ENCODE results near the gene RAB1B.
A peak's percentile ranks its signal among the peaks of the same experiment; 100 is the strongest.

The RAB1B gene

GRCh38 chr11:66268244-66268951 lies at the start of gene RAB1B:
Gene RAB1B, plus strand, starts transcription at chr11:66268639. Its CDS starts 41 bp downstream, at chr11:66268680.
- peak; percentile 99 for DNase-seq

GRCh38 chr11:66218846-66219620 lies 49.4 kb upstream of the RAB1B start:
- DNase-seq = no peak

- DNase-seq = no peak
Observed at GRCh38 chr11:66219846-66220565, 48.4 kb upstream of the RAB1B start.

GRCh38 chr11:66220566-66220935 lies 47.9 kb upstream of the RAB1B start:
- no peak for DNase-seq

GRCh38 chr11:66221012-66221411 lies 47.4 kb upstream of the RAB1B start:
- DNase-seq = no peak

GRCh38 chr11:66221726-66222236 lies 46.7 kb upstream of the RAB1B start:
- DNase-seq = no peak

GRCh38 chr11:66222358-66223149 lies 45.9 kb upstream of the RAB1B start:
- peak; percentile 83 for DNase-seq

GRCh38 chr11:66224226-66224855 lies 44.1 kb upstream of the RAB1B start:
- no peak for DNase-seq

- no peak for DNase-seq
Observed at GRCh38 chr11:66225066-66225465, 43.4 kb upstream of the RAB1B start.

- no peak for DNase-seq
Observed at GRCh38 chr11:66226101-66226500, 42.3 kb upstream of the RAB1B start.

GRCh38 chr11:66227700-66228099 lies 40.7 kb upstream of the RAB1B start:
- no peak for DNase-seq

GRCh38 chr11:66228521-66228920 lies 39.9 kb upstream of the RAB1B start:
- no peak for DNase-seq

- DNase-seq = no peak
Observed at GRCh38 chr11:66230156-66230555, 38.3 kb upstream of the RAB1B start.

- no peak for DNase-seq
Observed at GRCh38 chr11:66230978-66231377, 37.5 kb upstream of the RAB1B start.

GRCh38 chr11:66231561-66231960 lies 36.9 kb upstream of the RAB1B start:
- no peak for DNase-seq

GRCh38 chr11:66232769-66233168 lies 35.7 kb upstream of the RAB1B start:
- no peak for DNase-seq

- DNase-seq = no peak
Observed at GRCh38 chr11:66233301-66233700, 35.1 kb upstream of the RAB1B start.

GRCh38 chr11:66235141-66235540 lies 33.3 kb upstream of the RAB1B start:
- DNase-seq = no peak

- DNase-seq = no peak
Observed at GRCh38 chr11:66237867-66238266, 30.6 kb upstream of the RAB1B start.

GRCh38 chr11:66238786-66239413 lies 29.5 kb upstream of the RAB1B start:
- DNase-seq = no peak

GRCh38 chr11:66239511-66239910 lies 28.9 kb upstream of the RAB1B start:
- DNase-seq = no peak
